A673 (cell line): ENCODE data around the gene CPPED1.

ENCODE experiments used
- EZH2 ChIP-seq: fragments of 200-600 bp; sonication (generic); IDR thresholded peaks from 2 replicates; pipeline ENCODE4 v1.6.1; 2017; ENCODE audit warnings: borderline replicate concordance, low read depth, mild to moderate bottlenecking, mixed read lengths, antibody characterized with exemption, low read length; ENCODE audit not compliant: poor library complexity, severe bottlenecking
- TF ChIP-seq, protein P1 (sequence below): fragments of 300-800, 200-600 bp; sonication (generic); conservative IDR thresholded peaks from 2 replicates; pipeline ENCODE4 v1.5.1; 2017; ENCODE audit warnings: low read depth, mild to moderate bottlenecking, antibody characterized with exemption, low read length, moderate library complexity, mixed read lengths

DNA sequence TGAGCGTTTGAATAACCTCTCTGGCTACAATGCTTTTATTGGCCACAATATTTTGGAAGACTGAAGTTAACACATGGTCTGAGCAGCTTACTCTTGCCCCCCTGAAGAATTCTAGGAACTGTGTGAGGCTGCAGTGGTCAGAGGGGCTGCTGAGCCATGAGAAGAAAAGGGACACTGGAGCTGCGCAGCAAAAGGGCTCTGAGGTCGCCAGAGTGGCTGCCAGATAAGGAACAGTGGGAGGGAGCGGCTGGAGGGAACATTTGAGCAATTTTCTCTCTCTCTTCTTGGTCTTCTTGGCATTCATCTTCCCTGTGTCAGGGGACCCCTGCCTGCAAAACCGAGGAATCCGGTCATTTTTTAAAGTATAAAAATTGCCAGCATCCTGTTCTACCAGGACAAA is 66.1 kb downstream of the CPPED1 start:
- TF ChIP-seq EZH2, result no peak
- TF ChIP-seq, protein P1, sequence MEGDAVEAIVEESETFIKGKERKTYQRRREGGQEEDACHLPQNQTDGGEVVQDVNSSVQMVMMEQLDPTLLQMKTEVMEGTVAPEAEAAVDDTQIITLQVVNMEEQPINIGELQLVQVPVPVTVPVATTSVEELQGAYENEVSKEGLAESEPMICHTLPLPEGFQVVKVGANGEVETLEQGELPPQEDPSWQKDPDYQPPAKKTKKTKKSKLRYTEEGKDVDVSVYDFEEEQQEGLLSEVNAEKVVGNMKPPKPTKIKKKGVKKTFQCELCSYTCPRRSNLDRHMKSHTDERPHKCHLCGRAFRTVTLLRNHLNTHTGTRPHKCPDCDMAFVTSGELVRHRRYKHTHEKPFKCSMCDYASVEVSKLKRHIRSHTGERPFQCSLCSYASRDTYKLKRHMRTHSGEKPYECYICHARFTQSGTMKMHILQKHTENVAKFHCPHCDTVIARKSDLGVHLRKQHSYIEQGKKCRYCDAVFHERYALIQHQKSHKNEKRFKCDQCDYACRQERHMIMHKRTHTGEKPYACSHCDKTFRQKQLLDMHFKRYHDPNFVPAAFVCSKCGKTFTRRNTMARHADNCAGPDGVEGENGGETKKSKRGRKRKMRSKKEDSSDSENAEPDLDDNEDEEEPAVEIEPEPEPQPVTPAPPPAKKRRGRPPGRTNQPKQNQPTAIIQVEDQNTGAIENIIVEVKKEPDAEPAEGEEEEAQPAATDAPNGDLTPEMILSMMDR, result no peak
